ENCODE results near the gene PAPSS1.
"Not testable (repeated sequence)": the region's sequence is repeated elsewhere in the genome, so short reads cannot be mapped to it uniquely, and the experiment has no call there.

Gene PAPSS1

DNA sequence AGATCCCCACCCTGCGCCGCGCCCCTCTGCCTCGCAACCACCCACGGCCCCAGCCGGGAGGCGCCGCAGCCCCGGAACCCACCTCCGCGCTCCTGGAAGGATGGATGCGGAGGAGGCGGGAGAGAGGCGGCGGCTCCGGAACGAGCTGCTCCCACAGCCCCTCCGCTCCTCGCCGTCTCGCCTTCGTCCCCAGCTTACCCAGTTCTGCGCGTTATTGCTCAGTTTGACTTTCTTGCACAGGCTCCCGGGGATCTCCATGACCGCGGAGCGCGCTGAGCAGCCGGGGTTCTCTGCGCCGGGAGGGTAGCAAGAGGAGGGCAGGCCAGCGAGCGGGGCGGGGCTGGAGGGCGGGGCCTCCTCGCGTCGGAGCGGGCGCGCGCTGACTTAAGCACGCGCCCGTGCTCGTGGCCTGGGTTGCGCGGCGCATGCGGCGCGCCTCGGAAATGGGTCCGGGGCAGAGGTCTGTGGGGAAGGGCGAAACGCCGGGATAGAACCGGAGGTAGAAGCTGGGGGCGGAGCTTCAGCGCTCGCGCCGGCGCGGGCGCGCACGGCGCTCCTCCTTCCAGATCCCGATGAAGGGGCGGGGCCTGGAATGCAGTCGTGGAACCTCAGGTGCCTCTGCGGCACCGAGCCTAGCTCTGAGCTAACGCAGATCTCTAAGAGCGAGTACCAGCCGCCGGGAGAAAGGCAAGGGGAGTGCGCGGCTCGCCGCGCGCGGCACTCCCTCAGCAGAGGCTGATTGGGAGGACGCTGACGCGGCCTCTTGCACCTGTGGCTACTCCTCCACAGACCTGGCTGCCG lies at the start of gene PAPSS1:
Gene PAPSS1, minus strand, starts transcription at position 313 of the 801 bp plus-strand sequence. Its CDS starts 55 bp downstream, at position 258.
- peak; percentile 94 for DNase-seq (ENCODE audit: low read depth)

DNA sequence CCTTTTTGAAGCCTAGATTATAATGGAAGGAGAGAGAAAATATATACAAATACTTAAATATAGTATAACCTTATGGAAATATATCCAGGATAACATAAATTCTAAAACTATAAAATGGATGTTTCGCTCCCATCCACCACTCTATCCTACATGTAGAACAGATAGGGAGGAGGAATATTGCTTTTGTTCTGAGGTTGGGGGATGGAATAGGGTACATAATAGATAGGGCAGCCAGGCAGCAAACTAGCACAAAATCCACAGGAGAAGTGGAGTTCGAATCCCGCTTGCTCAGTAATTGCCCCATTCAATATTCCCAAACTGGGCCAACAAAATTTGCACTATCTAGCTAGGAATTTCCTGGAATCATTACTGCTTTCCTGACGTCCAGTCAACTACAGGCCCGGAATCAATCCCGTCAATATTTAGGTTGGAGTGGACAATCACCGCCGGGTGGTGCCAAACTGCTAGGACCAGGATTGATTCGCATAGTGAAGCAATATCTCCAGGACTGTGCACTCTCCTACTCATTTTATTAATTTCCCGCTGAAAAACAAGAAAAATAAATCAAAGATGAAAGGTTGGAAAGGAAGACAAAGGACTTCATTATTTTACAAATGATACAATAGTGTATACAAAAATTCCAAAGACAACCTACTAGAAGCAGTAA lies 40.4 kb upstream of the PAPSS1 start:
- DNase-seq (ENCODE audit: low read depth) = no peak

DNA sequence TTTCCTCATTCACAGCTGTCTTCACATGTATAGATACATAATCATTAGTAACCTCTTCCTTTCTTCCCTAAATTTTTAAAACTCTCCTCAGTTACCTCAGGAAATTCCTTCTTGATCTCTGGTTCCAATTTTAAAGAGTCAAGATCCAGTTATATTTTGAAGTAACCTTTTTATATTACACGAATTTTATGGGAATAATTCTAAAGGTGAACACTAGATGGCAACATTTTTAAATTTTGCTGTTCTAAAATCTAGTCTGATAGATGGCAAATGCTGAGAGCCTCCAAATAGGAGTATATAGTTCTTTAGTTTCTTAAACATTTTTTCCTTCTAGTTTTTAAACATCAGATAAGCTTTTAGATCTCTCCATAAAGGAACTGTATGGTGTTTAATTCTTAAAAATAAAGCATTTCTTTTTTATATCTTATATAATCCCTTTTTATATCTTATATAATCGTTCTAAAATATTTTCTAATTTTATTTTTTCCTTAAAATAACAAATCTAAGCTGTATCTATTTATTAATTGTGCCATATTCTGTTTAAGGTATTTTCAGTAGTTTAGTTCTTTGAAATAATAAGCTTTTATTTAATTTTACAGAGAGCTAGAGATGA lies 37.9 kb upstream of the PAPSS1 start:
- DNase-seq (ENCODE audit: low read depth) = no peak

DNA sequence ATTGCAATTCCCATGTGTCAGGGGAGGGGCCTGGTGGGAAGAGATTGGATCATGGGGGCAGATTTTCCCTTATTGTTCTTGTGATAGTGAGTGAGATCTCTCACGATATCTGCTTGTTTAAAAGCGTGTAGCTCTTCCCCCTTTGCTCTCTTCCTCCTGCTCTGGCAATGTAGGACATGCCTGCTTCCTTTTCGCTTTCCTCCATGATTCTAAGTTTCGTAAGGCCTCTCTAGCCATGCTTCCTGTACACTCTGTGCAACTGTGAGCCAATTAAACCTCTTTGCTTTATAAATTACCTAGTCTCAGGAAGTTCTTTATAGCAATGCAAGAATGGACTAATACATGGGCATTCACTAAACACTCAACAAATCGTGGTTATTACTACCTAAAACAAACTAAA lies 37.2 kb upstream of the PAPSS1 start:
- DNase-seq (ENCODE audit: low read depth) = no peak

DNA sequence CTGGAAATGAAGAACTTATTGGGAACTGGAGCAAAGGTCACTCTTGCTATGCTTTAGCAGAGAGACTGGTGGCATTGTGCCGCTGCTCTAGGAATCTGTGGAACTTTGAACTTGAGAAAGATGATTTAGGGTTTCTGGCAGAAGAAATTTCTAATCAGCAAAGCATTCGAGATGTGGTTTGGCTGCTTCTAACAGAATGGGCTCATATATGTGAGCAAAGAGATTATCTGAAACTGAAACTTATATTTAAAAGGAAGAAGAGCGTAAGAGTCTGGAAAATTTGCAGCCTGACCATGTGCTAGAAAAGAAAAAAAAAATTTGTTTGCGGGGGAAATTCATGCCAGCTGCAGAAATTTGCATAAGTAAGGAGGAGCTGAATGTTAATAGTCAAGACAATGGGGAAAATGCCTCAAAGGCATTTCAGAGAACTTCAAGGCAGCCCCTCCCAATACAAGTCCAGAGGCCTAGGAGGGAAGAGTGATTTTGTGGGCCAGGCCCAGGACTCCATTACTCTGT lies 35.9 kb upstream of the PAPSS1 start:
- no peak for DNase-seq (ENCODE audit: low read depth)

DNA sequence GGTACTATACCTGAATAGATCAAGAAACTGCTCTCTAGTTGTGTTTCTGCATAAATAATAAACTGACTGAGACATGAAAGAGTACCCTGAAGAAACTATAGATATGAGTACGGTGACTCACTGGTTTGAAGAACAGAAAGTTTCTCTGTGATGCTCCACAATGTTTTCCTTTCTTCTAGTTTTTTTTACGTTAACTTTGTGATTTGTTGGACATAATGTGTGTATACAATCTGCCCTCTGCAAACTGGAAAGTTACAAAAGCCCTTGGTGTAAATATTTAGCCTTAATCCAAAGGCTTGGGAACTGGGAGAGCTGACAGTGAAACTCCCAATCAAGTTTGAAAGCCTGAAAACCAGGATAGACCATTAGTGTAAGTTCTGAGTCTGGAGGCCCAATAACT lies 31.6 kb upstream of the PAPSS1 start:
- no peak for DNase-seq (ENCODE audit: low read depth)

DNA sequence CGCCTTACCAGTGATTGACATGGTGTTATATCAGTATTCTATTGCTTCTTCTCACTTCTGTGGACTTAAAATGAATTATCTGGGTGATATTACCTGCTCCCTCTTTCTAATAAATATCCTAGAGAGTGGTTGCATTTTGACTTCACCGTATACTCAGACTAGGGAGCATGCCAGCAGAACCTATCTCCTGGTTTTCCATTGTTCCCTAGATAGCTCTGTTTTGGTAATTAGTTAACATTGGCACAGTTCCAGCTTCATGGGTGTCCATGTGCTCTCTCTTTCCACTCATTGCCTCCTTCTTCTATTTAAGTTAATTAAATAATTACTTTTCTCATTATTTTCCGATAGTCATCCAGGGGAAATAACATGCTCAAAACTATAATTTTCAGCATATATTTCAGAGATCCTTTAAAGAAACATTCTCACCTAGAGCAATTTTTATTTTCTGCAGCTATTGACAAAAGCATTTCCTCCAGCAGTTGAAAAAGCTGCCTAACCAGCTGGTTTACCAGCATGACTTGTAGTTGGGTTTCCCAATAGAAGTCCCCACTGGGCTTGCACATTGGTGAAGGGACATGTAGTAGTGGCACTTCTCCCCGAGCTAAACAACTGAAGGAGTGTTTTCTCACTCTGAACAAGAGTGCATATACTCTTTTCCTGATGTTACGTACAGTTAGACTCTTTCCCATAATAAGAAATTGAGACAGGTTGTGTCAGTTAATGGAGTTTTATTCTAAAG lies 27.9 kb upstream of the PAPSS1 start:
- no peak for DNase-seq (ENCODE audit: low read depth)

DNA sequence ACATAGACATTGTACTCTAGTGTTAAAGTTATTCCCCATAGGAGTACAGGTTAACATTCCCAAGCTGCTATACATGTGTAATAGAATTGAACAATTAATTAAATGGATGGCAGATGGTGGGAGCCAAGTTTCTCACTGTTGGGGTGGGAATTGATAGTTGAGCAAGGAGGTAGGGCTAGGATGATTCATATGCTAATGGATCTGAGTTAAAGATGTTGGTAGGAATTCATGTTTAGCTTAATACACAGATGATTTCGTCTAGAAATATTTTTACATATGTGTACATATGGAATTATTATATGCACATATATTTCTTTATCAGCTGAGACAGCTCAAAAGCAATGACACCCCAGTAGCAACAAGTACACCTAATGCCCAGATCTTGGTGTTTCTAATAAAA lies 26.1 kb upstream of the PAPSS1 start:
- no peak for DNase-seq (ENCODE audit: low read depth)

DNA sequence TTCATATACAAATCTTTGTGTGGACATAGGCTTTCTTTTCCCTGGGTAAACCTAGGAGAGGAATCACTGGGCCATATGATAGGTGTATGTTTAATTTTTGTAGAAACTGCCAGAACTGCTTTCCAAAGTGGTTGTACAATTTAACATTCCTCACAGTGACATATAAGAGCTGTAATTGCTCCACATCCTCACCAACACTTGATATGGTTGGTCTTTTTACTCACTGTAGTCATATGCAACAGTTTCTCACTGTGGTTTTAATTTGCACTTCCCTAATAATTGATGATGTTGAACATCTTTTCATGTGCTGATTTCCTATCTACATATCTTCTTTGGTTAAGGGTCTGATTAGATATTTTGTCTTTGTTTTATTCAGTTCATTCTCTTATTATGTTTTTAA lies 24.5 kb upstream of the PAPSS1 start:
- no peak for DNase-seq (ENCODE audit: low read depth)

DNA sequence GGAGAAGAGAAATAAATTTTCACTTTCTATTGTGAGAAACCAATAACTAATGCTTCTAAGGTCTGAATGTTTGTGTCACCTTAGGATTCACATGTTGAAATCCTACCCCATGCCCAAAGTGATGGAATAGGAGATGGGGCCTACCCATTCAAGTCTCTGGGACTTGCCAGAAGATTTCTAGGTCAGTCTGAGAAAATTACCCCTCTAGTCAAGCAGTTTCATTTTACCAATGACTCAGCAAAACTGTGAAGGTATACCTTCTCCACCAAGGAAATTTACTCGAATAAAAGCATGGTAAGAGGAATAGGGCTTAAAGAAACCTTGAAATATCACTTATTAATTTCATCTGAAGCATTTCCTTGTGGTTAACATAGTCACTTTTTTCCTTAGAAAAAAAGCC lies 23.5 kb upstream of the PAPSS1 start:
- no peak for DNase-seq (ENCODE audit: low read depth)

DNA sequence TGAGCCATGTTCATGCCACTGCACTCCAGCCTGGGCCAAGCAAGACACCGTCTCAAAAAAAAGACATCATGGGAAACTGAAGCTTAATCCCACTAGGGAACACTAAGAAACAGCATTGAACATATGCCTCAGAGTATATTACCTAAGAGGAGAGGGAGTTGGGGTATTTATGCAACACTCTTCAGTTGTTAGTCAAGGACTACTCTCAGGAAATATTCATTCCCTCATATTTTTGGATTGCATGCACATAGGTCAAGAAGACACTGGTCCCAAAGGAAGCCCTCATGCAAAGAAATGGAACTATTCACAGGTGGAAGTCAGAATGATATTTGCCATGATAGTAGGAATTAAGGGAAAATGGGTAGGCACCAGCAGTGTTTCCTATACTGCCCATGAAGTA lies 22.8 kb upstream of the PAPSS1 start:
- DNase-seq (ENCODE audit: low read depth) = no peak

DNA sequence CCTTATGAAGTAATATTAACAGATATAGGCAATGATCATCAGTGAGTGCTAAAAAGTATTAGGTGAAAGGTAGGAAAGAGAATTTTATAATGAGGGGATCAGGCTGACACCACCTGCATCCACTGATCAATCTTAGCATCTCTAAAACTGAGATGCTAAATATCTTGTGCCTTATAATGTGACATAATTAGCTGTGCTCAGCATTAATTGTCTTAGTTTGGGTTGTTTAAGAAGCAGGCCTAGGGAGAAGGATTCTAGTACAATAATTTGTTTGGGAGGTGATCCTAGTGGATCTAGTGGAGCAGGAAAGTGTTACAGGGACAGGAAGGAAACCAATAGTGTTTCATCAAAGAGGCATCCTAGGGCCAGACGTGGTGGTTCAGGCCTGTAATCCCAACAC lies 22.2 kb upstream of the PAPSS1 start:
- no peak for DNase-seq (ENCODE audit: low read depth)

DNA sequence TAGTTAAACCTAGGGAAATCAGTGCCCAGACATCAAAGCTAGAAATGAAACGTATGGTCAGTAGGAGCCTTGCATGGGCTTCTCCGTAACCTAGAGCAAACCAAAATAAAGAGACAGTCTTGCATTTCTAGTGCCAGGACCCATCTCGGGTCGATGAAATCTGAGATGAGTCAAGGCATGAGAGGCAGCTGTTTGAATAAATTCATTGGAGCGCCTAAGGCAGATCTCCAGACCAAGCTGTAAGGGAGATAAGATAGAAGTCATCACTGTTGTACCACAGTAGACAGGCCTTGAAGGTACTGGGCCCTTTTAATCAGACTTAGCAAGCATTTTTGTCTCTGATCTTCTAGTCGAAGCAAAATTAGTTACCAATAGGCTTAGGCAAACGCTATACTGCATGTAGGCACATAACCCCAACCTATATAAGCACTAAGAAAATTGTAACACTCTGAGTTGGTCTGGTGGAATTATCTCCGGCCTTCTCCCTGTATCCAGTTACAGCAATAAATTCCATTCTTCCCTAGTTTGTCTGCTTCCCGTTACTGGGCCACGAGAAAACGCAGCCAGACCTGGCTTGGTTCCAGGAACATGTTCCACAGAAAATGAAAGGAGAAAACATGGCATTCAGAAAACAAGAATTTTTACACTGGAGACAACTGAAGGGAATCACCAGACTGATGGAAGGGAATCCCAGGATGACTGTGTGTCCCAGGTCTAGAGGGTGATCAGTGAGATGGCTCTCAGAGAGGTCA lies 21.1 kb upstream of the PAPSS1 start:
- DNase-seq (ENCODE audit: low read depth) = no peak

DNA sequence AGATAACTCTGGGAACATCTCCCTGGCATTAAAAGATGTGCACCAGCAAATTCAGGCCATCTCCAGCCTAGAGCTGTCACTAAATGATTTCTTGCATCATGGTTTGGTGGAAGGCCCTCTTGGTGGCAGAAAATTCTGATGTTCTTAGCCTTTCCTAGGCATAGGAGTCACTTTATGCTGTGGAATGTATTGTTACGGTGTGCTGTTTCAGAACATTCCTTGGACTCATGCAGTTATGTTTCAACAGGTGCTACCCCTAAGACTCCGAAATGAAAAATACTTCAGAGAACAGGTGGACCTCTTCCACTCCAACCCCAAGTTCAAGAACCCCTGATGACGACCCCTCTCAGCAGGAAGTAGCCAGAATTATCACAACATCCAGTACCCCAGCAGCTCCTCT lies 20.3 kb upstream of the PAPSS1 start:
- DNase-seq (ENCODE audit: low read depth) = no peak

DNA sequence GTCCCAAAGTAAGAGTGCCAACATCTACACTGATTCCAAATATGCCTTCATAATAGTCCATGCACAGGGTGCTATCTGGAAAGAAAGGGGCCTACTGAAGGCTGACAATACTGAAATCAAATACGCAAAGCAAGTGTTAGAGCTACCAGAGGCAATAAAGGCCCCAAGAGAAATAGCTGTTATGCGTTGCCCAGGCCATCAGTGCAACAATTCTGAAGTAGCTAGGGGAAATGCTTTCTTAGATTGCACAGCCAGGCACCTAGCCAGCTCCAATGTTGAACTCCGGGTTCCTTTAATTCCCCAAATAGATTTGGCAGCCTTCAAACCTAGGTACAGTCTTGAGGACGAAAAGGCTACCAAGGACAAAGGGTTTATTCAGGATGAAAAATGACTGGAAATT lies 17.4 kb upstream of the PAPSS1 start:
- no peak for DNase-seq (ENCODE audit: low read depth)

DNA sequence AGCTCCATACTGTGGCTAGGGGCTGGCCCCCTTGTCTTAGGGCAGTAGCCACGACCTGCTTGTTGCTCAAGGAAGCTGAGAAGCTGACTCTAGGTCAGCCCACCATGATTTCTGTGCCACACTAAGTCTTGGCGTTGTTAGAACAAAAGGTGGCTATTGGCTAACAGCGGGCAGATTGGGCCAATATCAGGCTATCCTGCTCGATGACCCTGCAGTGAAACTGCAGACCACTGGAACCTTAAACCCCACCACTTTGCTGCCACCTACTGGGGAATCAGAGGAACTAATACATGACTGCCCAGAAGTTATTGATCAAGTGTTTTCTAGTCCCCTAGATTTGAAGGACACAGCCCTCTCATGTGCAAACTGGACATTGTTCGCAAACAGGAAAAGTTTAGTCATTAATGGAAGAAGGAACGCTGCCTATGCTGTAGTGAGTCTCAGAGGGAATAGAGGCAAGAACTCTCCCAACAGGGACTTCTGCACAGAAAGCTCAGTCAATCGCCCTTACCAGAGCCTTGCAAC lies 17.0 kb upstream of the PAPSS1 start:
- DNase-seq (ENCODE audit: low read depth) = no peak

DNA sequence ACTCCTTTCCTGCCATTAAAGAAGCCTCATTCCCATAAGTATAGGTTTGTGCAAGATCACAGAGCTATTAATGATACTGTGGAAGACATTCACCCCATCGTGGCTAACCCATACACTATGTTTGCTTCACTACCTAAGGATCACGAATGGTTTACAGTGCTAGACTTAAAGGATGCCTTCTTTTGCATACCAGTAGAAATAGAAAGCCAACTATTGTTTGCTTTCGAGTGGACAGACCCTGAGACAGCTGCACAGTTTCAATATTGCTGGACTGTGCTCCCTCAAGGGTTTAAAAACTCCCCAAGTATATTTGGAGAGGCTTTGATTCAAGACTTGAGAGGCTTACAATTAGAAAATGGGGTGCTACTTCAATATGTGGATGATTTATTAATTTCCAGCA lies 16.0 kb upstream of the PAPSS1 start:
- no peak for DNase-seq (ENCODE audit: low read depth)

DNA sequence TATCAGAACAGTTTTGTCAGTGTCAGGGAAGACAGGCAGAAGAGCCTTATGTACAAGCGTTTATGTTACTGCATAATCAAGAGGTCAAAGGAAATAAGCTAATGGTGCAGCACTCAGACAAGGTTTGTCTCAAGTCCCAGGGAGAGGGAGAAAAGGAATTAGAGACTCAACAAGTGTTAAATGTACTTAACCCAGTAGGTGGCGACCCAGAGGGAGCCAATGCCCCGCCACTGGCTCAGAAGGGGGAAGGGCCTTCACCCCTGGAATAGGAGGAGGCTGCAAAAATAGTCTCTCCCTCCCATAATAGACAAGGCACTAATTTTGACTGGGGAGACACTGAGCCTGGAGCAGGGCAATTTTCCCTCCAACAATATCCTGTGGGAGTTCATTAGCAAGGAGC lies 14.1 kb upstream of the PAPSS1 start:
- no peak for DNase-seq (ENCODE audit: low read depth)

DNA sequence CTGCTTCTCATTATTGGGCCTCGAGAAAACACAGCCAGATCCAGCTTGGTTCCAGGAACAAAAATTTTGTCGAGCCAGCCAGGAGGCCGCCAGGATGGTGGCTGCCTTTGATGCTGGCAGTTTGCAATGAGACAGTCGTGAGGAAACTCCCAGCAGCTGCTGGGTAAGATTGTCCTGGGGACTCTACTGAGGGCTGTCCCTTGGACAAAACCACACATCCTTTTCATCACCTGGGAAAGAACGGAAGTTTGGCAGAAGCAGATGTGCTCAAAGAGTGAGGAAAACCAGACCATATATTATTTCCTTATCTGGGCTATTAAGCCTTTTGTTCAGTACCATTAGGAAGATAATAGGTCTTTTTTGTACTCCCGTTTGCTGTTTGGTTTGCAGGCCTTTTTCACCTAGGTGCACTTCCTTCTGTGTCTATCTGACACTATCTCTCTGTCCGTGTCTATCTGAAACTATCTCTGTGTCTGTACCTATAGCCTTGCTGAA lies 13.4 kb upstream of the PAPSS1 start:
- no peak for DNase-seq (ENCODE audit: low read depth)

DNA sequence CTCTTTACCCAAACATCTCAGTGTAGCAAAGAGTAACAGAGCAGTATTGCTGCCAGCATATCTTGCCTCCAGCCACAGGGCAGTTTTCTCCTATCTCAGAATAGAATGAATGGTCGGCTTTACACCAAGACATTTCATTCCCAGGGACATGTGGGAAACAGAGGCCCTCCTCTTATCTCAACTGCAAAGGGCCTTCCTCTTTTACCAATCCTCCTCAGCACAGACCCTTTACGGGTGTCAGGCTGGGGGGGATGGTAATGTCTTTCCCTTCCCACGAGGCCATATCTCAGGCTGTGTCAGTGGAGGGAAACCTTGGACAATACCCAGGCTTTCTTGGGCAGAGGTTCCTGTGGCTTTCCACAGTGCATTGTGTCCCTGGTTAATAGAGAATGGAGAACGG lies 9.0 kb upstream of the PAPSS1 start:
- not testable (repeated sequence) for DNase-seq (ENCODE audit: low read depth)
